HG02943 (cell line): ENCODE results near the gene MUC2.

ENCODE experiments used
- ATAC-seq: cut with Tn5 transposase; IDR thresholded peaks from one replicate; pipeline ENCODE4 v1.9.1; 2021; ENCODE audit warnings: mild to moderate bottlenecking, low read depth, moderate library complexity; ENCODE audit not compliant: unreplicated experiment

MUC2 gene

DNA sequence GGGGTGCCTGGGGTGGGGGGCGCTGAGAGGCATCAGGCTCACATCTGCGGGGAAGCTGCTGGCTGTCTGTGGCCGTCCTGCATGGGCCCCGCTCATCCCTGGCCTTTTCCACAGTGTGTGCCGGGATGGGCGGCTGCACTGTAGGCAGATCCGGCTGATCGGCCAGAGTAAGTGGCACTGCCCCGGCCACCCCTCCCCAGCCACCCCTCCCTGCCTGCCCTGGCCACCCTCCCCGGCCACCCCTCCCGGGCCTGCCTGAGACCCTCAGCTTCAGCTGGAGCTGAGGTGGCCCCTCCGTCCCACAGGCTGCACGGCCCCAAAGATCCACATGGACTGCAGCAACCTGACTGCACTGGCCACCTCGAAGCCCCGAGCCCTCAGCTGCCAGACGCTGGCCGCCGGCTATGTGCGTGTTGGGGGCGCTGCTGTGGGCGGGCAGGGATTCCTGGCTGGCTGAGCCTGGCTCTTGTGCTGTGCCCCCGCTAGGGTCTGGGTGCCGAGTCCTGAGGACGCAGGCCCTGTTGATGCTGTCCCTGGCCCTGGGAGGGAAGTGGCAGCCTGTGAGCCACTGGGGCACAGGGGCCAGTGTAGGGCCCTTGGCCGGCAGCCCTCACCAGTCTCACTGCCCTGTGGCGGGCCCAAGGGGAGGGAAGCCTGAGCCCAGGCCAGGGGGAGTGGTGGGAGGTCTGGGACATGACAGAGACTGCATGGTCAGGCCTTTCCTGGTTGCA lies 10.9 kb downstream of the MUC2 start:
- ATAC-seq: no peak

DNA sequence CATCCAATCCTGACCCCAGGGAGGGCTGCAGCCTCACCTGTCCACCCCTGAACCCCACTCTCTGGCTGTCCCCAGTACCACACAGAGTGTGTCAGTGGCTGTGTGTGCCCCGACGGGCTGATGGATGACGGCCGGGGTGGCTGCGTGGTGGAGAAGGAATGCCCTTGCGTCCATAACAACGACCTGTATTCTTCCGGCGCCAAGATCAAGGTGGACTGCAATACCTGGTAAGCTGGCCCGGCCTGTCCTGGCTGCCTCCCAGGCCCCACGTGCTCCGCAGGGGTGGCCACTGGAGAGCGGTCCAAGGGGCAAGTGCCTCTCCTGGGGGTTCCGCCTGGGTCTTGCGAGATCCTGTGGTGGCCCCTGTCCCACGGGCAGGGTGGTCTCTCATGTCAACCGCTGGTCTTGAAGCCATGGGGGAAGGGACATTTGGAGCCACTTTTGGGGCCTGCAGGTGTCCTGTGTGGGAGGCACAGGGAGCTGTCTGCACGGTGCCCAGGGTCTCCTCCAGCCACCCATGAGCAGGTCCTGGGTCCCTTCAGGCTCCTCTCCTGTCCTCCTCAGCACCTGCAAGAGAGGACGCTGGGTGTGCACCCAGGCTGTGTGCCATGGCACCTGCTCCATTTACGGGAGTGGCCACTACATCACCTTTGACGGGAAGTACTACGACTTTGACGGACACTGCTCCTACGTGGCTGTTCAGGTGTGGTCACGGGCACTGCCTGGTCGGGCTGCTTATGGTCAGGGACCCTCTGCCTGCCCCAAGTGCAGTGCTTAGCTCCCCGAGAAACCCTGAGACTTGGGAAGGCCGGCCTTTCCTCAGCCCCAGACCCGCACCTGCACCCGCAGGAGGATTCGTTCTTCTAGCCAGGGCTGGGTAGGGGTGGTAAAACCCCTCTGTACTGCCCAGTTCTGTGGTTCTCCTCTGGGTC lies 11.8 kb downstream of the MUC2 start:
- no peak for ATAC-seq

GRCh38 chr11:1087279-1087960 lies 12.7 kb downstream of the MUC2 start:
- ATAC-seq: no peak

GRCh38 chr11:1087961-1088926 lies 13.6 kb downstream of the MUC2 start:
- ATAC-seq: no peak

DNA sequence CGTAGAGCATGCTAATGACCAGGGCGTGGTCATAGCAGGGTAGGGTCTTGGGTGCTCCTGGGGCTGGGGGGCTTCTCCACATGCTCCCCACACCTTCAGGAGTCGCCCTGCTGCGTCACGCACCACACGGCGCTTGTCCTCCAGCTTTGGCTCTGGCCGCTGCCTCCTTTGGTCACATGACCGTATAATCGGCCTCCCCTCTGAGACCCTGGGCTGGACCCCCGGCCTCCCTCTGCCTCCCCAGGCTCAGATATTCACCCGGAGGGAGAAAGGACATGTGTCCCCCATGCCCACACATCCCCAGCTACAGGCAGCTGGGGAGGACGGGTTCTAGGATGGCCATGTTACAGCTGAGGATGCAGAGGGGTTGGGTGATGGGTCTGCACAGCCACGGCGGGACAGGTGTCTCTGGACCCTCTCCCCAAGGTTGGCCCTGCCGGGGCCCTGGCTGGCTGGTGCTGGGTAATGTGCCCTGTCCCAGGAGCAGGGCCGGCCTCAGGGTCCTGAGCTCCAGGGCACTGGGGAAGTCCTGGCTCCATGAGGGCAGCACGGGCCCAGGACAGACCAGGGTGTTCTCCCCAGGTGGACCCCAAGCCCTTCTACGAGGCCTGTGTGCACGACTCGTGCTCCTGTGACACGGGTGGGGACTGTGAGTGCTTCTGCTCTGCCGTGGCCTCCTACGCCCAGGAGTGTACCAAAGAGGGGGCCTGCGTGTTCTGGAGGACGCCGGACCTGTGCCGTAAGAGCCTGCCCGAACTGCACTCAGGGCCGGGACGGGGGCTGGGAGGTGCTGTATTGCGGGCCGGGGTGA lies 14.5 kb downstream of the MUC2 start:
- no peak for ATAC-seq

DNA sequence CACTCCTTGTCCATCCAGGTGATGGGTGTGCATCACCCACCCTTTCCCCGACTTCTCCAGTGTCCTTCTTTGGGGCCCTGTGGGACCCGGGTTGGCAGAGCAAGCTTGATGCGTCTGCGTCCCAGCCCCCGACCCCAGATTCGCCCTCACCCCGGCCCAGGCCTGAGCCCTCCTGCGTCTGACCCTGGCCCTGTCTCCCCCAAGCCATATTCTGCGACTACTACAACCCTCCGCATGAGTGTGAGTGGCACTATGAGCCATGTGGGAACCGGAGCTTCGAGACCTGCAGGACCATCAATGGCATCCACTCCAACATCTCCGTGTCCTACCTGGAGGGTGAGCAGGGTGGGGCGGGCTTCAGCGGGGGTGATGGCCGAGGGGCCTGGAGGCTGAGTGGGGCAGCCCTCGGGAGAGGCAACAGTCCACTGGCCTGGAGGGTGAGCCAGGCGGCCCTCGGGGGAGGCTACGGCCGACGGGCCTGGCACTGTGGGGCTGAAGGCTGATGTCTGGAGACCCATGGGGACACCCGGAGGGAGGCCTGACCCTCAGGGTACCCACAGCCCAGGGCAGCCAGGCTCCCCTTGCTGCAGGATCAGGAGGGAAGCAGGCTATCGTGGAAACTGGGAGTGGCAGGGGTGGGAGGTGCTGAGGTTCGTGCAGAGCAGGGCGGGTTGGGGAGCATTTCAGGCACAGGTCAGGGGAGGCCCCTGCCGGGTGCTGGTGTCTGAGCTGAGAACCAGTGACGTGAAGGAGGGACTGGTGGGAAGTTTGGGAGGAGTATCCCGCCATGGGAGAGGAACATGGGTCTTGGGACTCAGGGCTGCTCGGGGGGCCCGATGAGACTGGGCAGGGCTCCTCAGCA lies 15.3 kb downstream of the MUC2 start:
- ATAC-seq: no peak

DNA sequence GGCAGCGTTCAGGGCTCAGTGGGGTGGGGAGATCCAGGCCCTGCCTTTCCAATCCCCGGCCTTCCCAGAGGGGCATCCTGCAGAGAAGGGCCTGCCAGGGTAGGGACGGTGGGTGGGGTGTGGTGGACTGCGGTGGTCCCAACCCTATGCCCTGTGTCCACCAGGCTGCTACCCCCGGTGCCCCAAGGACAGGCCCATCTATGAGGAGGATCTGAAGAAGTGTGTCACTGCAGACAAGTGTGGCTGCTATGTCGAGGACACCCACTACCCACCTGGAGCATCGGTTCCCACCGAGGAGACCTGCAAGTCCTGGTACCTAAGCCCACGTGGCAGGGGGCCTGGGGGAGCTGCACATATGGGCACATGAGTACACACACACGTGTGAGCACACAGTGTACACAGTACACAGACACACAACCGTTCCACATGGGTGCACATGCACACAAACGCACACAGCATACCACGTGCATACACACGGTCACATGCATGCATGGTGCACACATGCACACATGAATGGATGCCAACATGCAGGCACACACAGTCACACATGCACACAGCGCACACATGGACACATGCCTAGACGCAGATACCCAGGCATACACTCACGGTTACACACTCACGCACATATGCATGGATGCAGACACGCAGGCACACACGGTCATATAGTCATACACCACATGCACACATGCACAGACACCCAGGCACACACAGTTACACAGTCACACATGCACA lies 16.1 kb downstream of the MUC2 start:
- ATAC-seq: no peak

DNA sequence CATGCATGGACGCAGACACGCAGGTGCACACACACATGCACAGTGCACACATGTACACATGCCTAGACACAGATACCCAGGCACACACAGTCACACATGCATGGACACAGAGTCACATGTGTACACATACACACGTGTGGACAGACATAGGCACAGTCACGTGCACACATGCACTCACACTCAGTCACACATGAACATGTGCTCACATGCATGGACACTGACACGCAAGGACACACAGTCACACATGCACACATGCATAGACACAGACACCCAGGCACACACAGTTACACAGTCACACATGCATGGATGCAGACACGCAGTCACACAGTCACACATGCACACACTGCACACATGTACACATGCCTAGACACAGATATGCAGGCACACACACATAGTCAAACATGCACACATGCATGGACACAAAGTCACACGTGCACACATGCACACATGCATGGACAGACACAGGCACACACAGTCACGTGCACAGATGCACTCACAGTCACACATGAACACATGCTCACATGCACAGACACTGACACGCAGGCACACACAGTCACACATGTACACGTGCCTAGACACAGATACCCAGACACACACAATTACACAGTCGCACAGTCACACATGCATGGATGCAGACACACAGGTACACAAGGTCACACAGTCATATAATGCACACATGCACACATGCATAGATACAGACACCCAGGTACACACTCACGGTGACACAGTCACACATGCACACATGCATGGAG lies 16.8 kb downstream of the MUC2 start:
- no peak for ATAC-seq

DNA sequence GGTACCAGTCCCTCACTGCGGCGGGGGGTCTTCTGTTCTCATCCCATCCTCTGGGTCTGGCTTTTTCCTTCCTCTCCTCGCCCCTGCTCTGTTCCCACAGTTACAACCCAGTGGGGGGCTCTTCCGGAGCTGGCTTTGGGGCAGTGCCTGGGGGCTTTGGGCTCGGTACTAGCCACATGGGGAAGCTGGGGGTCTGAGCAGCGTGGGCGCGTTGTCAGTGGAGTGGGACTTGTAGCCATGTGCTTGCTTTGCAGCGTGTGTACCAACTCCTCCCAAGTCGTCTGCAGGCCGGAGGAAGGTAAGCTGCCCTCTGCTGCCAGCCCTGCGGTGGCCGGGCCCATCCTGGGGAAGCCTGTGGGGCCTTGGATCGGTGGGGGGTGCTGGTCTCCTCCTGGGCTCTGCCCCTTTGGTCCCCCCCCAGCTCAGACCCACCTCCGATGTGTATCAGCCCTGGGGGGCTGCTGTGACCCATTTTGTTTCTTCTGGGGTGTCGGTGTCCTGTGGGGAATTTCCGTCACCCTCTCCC lies 17.5 kb downstream of the MUC2 start:
- no peak for ATAC-seq

DNA sequence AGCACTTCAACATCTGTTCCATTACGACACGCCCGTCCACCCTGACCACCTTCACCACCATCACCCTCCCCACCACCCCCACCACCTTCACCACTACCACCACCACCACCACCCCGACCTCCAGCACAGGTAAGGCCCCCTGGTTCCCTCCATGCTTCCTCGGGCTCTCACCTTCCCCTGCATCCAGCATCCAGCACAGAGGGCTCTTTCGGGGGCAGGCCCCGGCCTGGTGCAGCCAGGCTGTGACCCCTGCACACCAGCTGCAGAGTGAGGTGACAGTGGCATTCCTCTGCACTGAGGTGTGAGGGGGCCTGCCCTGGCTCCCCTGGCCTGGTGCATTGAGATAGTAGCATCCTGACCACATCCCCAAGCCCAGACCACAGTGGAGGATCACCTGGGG lies 18.2 kb downstream of the MUC2 start:
- ATAC-seq: no peak

GRCh38 chr11:1099519-1100355 lies 25.1 kb downstream of the MUC2 start:
- no peak for ATAC-seq

GRCh38 chr11:1100417-1101245 lies 26.0 kb downstream of the MUC2 start:
- ATAC-seq: no peak

GRCh38 chr11:1101318-1102089 lies 26.8 kb downstream of the MUC2 start:
- no peak for ATAC-seq
